NCI-H345 treated with DMSO at 0.1 percent for 48 hours (cell line): ENCODE measurements around the gene RFX1.

Experiments used
- DNase-seq: peaks from one replicate; lab custom pipeline; 2025; ENCODE audit not compliant: unreplicated experiment; lab: John Stamatoyannopoulos, UW

Gene RFX1

GRCh38 chr19:13996928-13997630 is 9.0 kb downstream of the RFX1 start:
- DNase-seq: no peak

DNA sequence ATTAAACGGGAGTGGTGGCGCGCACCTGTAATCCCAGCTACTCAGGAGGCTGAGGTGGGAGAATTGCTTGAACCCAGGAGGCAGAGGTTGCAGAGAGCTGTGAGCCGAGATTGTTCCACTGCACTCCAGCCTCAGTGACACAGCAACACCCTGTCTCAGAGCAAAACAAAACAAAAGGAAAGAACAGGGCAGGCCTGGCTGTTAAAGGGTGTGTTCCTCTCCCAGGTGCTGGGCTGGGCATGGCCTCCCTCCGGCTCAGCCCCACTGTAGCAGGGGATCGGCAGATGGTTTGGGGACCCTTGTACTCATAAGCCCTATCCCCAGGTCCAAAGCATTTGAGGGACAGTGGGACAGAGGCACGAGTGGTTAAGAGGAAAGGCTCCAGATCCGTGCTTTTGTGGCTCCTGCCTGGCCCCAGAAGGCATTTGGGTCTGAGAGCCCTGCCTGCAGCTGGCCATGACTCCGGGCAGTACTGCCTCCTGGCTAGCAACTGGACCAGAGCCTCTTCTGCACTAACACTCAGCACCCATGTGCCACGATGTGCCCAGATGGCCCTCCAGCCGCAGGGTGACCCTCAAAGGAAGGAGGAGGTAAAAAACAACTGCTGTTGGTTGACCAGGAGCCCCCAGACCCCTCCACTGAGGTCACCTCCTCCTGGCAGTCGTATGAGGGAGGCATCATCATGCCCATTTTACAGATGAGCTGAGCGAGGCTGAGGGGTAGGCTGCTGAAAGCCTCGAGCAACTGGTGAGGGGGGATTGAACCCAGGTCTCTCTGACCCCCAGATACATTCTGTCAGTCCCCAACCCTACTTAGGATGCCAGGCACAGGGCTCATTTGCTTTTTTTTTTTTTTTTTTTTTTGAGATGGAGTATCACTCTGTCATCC is 10.0 kb downstream of the RFX1 start:
- no peak for DNase-seq

DNA sequence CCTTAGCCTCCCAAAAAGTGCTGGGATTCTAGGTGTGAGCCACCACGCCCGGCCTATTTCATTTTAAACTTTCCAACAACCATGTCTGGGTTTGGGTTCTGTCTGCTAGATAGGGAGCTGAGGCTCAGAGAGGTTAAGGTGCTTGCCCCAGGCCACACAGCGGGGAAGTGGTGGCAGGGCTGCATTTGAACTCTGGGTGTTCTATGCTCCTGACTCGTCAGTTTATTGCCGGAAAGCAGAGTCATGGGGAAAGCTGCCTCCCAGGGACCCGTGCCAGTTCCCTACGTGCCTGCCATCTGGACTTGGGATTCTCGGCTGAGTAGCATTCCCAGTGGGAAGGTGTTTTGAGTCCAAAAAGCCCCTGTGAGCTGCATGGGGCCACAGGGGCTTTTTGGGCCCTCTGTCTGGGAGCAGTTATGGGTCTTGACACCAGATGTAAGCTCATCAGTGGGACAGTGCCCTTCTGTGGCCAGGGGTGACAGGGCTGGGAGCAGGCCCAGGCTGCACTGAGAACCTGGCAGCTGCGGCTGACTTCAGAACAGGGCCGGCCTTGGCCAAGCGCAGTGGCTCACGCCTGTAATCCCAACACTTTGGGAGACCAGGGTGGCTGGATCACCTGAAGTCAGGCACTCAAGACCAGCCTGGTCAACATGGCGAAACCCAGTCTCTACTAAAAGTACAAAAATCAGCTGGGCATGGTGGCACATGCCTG is 10.9 kb downstream of the RFX1 start:
- DNase-seq: no peak

DNA sequence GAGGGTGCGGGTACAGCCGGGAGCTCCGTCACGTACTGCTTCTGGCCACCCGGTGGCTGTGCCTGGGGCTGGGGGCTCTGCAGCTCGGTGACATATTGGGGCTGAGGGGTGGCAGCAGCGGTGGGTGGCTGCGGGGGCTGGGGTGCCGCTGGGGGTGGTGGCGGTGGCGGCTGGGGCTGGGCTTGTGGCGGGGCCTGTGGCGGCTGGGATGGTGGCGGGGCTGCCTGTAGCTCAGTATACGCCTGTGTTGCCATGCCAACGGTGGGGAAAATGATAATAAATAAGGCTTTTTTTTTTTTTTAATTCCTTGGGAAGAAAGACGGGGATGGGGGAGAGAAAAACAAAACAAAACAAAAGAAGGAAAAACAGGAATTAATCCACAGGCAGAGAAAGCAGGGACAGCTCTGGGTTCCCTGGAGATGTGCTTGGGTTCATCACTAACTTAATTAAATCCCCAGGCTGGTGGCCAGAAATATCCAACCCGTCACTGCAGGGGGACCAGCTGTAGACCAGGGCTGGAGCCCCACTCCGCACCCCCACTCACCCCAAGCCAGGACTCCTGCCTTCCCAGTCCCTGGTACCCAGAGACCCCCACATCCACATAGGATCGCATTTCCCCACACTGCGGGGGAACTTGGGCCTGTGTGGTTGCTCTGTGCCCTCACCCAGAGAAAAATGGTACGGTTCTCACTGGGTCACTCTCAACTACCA is 12.4 kb downstream of the RFX1 start:
- no peak for DNase-seq

- DNase-seq: no peak
Measured at GRCh38 chr19:13992025-13992424, 14.1 kb downstream of the RFX1 start.

DNA sequence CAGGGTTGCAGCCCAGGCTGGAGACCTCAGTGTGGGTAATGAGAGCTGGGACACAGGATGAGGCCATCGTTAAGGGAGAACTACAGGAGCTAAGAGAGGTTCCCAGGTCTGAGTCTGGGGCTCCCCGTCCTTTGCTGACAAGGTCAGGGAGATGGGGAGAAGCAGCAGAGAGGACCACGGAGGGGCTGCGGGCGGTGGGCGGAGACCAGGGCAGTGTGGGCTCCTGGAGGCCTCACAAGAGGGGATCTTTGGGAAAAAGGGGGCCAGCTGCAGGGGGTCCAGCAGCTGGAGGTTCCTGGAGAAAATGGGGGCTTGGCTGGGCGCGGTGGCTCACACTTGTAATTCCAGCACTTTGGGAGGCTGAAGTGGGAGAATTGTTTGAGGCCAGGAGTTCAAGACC is 16.0 kb downstream of the RFX1 start:
- DNase-seq: no peak

- DNase-seq: no peak
Measured at GRCh38 chr19:13989487-13989886, 16.6 kb downstream of the RFX1 start.

- no peak for DNase-seq
Measured at GRCh38 chr19:13987101-13987890, 18.8 kb downstream of the RFX1 start.

DNA sequence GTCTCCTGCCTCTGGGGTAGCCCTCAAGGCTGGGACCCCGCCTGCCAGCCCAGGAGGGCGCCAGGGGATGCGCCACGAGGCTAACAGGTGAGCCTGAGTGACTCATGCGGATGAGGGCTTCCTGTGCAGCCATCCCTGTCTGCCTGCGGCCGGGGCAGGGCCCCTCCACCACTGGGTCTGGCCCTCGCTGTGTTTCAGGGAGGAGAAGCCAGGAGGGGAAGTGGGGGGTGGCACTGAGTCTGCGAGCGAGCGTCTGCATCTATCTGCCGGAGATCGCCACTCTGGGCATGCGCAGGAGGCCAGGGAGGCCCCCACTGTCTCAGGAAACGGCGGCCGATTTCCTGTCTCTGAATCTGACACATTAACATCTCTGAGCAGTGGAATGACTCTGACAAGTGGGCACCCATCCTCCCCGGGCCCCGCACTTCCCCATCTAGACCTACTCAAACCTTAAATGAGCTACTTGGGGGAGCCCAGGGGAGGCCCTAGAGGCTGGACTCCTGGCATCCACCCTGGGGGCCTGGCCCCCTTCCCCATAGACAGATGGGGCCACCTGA is 19.7 kb downstream of the RFX1 start:
- no peak for DNase-seq

- no peak for DNase-seq
Measured at GRCh38 chr19:13985771-13986347, 20.3 kb downstream of the RFX1 start.

DNA sequence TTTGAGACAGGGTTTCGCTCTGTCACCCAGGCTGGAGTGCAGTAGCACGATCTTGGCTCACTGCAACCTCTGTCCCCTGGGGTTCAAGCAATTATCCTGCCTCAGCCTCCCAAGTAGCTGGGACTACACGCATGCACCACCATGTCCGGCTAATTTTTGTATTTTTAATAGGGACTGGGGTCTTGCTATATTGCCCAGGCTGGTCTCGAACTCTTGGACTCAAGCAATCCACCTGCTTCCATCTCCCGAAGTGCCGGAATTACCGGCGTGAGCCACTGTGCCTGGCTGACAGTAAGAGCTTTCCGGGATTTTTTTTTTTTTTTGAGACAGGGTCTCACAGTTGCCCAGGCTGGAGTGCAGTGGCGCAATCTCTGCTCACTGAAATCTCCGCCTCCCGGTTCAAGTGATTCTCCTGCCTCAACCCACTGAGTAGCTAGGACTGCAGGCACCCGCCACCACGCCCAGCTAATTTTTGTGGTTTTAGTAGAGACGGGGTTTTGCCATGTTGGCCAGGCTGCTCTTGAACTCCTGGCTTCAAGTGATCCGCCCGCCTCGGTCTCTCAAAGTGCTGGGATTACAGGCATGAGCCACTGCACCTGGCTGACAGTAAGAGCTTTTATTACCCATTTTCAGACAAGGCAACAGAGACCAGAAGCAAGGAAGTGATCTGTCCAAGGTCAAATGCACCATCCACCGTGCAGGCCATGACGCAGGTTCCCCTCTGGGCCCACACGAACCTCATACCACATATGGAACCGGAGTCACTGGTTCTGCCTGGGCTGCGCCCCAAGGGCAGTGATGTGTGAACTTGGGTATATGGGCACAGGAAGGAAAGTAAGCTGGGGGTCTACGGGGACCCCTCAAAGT is 21.0 kb downstream of the RFX1 start:
- DNase-seq: no peak

GRCh38 chr19:13984186-13984585 is 21.9 kb downstream of the RFX1 start:
- no peak for DNase-seq

GRCh38 chr19:13983213-13983889 is 22.8 kb downstream of the RFX1 start:
- DNase-seq: peak; percentile 41

GRCh38 chr19:13982773-13983172 is 23.3 kb downstream of the RFX1 start:
- no peak for DNase-seq

GRCh38 chr19:13981988-13982501 is 24.1 kb downstream of the RFX1 start:
- no peak for DNase-seq

GRCh38 chr19:13981467-13981866 is 24.7 kb downstream of the RFX1 start:
- DNase-seq: no peak

DNA sequence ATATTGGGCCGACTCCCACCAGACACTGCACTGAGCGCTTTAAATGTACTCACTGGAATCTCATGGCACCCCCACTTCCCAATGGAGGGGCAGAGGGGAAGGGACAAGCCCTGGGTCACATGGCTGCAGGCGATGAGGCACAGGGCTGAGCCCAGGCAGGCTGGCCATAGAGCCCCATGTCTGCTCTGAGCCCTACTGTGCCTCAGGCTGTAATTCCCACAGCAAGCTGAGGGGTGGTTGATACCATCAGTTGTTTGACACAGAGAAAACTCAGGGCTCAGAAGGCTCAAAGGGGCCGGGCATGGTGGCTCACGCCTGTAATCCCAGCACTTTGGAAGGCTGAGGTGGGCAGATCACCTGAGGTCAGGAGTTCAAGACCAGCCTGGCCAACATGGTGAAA is 25.1 kb downstream of the RFX1 start:
- no peak for DNase-seq

GRCh38 chr19:13980340-13980739 is 25.8 kb downstream of the RFX1 start:
- DNase-seq: no peak
